AG09319 (cell line): ENCODE results near the gene EIF4A3.

Experiments
- DNase-seq: peaks from one replicate; pipeline ENCODE4 v3.0.0-alpha.2; 2010; ENCODE audit warnings: low read depth; ENCODE audit errors: extremely low read depth
- CTCF ChIP-seq: IDR thresholded peaks from 2 replicates; pipeline ENCODE4 v1.5.1; 2011; ENCODE audit warnings: low read depth, mild to moderate bottlenecking, inconsistent platforms, low read length, moderate library complexity

The EIF4A3 gene

GRCh38 chr17:80190716-80191115 lies 43.8 kb upstream of the EIF4A3 start:
- TF ChIP-seq CTCF = no peak
- no peak for DNase-seq

DNA sequence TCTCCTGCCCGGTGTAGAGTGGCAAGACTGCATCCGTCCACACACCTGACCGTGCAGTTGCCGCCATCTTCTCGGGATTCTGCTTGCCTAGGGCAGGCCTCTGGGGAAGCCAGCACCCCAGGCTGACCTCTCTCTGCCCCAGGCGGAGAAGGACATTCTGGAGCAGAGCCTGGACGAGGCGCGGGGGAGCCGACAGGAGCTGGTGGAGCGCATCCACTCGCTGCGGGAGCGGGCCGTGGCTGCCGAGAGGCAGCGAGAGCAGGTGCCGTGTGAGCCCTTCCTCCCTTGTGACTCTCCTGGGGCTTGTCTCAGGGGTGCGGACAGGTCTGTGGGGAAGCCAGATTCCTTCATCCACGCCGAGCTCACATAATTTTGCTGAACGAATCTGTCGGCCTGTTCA lies 42.7 kb upstream of the EIF4A3 start:
- TF ChIP-seq CTCF = no peak
- DNase-seq = no peak

- TF ChIP-seq CTCF = no peak
- peak; percentile 24 for DNase-seq
These were observed 40.6 kb upstream of the EIF4A3 start for GRCh38 chr17:80187515-80187941.

DNA sequence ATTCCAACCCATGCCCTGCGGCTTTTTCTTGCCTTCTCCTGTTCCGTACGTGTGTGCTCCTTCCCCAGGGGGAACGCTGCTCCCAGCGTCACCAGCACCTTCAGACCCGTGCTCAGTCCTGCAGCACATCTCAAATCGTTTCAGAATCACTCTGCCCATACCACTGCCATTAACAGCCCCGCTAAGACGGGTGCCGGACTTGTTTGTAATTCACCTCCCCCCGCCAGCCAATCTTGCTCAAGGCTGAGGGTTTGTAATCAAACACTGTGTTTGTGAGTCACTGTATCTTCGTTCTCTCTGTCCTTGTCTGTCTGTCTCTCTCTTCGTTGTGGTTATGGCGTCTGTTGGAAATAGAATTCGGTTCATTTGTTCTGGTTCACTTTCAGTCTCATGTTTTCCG lies 40.2 kb upstream of the EIF4A3 start:
- no peak for TF ChIP-seq CTCF
- DNase-seq = no peak

GRCh38 chr17:80185968-80186367 lies 39.0 kb upstream of the EIF4A3 start:
- TF ChIP-seq CTCF = no peak

DNA sequence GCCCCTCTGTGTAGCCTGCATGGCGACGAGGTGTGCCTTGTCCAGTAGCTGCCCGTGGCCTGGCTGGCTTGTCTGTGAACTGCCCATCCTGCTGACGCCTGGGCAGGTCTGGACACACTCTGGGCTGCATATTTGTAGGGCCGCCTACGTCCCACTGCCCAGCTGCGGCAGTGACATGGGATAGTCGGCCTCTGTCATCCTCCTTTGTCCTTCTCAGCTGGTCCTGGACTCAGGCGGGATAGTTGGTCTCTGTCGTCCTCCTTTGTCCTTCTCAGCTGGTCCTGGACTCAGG lies 37.4 kb upstream of the EIF4A3 start:
- TF ChIP-seq CTCF = no peak
- DNase-seq = no peak

More at GRCh38 chr17:80185968-80186367, 39.0 kb upstream of the EIF4A3 start:
- no peak for DNase-seq

GRCh38 chr17:80183581-80184422 lies 36.9 kb upstream of the EIF4A3 start:
- no peak for TF ChIP-seq CTCF
- no peak for DNase-seq
